ENCODE results near the gene ZFYVE26. TPM values are rescaled to one million over a fixed set of nuclear protein-coding genes. Genes with fewer than 3 reads are reported as not detected.

The ZFYVE26 gene
- total and polyA plus RNA-seq, 12 donors, result 6.6 to 33.6 (median 22.1) TPM

GRCh38 chr14:67738740-67739504 lies 77.5 kb downstream of the ZFYVE26 start:
- 52 to 55% (median 54%) methylated on average over 10 to 12 of the region's 12 CpGs for WGBS, 4 donors
- Histone ChIP-seq H3K27me3 (no peaks in the 10 kb centered on the region), H3K27ac (peak overlapping the region in 4 of 5 donors; percentile 24 to 86 (median 60)), H3K9me3 (replicated peaks in 1 of 3) (no peaks in the 10 kb centered on the region), H3K36me3 (replicated peaks in 1 of 2) (no peaks in the 10 kb centered on the region), H3K4me3 (no peak overlapping the region), H3K4me1 (replicated peaks in 1 of 2) (peaks cover 0 to 11% of the 10 kb centered on the region in 2 donors)
- intact Hi-C loops (cut with DNase I), result no loop called here
- TF ChIP-seq, protein P1, sequence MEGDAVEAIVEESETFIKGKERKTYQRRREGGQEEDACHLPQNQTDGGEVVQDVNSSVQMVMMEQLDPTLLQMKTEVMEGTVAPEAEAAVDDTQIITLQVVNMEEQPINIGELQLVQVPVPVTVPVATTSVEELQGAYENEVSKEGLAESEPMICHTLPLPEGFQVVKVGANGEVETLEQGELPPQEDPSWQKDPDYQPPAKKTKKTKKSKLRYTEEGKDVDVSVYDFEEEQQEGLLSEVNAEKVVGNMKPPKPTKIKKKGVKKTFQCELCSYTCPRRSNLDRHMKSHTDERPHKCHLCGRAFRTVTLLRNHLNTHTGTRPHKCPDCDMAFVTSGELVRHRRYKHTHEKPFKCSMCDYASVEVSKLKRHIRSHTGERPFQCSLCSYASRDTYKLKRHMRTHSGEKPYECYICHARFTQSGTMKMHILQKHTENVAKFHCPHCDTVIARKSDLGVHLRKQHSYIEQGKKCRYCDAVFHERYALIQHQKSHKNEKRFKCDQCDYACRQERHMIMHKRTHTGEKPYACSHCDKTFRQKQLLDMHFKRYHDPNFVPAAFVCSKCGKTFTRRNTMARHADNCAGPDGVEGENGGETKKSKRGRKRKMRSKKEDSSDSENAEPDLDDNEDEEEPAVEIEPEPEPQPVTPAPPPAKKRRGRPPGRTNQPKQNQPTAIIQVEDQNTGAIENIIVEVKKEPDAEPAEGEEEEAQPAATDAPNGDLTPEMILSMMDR (IDR thresholded peaks at IDR 0.05), result no peak
- TF ChIP-seq POLR2A (IDR thresholded peaks at IDR 0.05), result no peak
- peak; percentile 81 to 94 (median 91) for DNase-seq

DNA sequence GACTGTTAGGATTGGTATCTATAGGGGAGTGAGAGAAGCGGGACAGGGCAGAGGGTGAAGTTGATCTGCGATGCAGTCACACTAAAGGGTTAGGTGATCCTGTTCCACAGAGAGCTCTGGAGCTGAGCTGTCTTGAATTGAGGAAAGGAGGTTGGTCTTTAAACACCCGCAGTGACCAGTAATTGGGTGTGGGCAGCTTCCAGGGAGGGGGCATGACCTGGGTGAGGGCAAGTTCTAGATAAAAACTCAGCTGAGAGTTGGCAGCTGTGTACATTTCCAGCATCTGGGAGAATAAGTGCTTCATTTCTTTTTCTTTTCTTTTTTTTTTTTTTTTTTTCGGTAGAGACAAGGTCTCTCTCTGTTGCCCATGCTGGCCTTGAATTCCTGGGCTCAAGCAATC lies 79.6 kb downstream of the ZFYVE26 start:
- intact Hi-C loops (cut with DNase I), result no loop called here
- peak overlapping the region in 1 of 5 donors; percentile 15 for H3K27ac ChIP-seq
- no peaks in the 10 kb centered on the region for H3K9me3 ChIP-seq (replicated peaks in 1 of 3)
- peak in 3 of 7 donors; percentile 15 to 47 (median 19) for DNase-seq
- H3K4me3 ChIP-seq, result no peak overlapping the region
- peaks cover 0 to 11% of the 10 kb centered on the region in 2 donors for H3K4me1 ChIP-seq (replicated peaks in 1 of 2)
- WGBS, 4 donors, result 71 to 75% (median 72%) methylated on average over 4 of the region's 4 CpGs
- H3K36me3 ChIP-seq (replicated peaks in 1 of 2), result no peaks in the 10 kb centered on the region
- H3K27me3 ChIP-seq, result no peaks in the 10 kb centered on the region
- TF ChIP-seq POLR2A (IDR thresholded peaks at IDR 0.05), result no peak
- TF ChIP-seq, protein P1 (IDR thresholded peaks at IDR 0.05), result no peak

DNA sequence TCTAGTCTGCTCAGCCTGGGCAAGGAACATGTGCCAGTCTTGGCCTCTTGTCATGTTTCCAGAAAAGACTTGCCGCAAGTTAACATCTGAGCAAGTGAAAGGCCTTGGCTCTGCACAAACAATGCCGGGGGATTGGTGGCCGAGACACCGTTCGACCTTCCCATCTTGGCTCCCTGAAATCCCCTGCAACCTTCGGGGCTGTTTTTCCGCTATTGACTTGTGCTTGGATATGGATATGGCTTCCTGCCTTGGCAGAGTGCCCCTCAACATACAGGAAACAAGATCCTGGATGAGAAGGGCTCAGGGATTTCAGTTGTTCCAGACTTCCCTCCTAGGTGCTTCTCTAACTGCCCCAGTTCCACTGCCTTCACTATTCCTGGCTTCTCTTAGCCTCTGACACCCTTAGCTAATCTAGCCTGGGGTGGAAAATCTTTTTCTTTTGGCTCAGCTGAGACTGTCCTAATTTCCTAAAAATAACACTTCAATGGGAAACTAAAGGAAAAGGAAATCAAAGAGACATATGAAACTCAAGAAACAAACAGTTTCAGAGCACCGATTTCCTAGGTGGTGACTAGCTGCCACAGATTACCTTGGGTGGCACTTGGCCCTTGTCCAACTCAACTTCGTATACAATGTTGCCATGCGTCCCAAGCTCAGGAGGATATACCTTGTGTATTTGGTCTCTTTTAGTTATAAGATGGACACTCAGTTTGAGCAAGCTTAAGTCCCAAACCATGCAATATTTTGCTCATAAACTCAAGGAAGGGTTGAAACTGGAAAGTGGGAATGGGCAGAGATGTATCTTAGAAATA lies 80.8 kb downstream of the ZFYVE26 start:
- H3K27ac ChIP-seq, result no peak overlapping the region
- peak in 2 of 7 donors; percentile 13 to 24 for DNase-seq
- no peak overlapping the region for H3K4me3 ChIP-seq
- TF ChIP-seq POLR2A (IDR thresholded peaks at IDR 0.05), result no peak
- TF ChIP-seq, protein P1 (IDR thresholded peaks at IDR 0.05), result no peak
- peaks cover 0 to 11% of the 10 kb centered on the region in 2 donors for H3K4me1 ChIP-seq (replicated peaks in 1 of 2)
- H3K36me3 ChIP-seq (replicated peaks in 1 of 2), result no peaks in the 10 kb centered on the region
- WGBS, 4 donors, result 56 to 75% (median 66%) methylated on average over 10 of the region's 10 CpGs
- no peaks in the 10 kb centered on the region for H3K9me3 ChIP-seq (replicated peaks in 1 of 3)
- H3K27me3 ChIP-seq, result no peaks in the 10 kb centered on the region
- intact Hi-C loops (cut with DNase I), result no loop called here

- H3K4me1 ChIP-seq (replicated peaks in 1 of 2), result peaks cover 0 to 10% of the 10 kb centered on the region in 2 donors
- no peak for DNase-seq
- no peaks in the 10 kb centered on the region for H3K9me3 ChIP-seq (replicated peaks in 1 of 3)
- no peaks in the 10 kb centered on the region for H3K27me3 ChIP-seq
- TF ChIP-seq, protein P1 (IDR thresholded peaks at IDR 0.05), result no peak
- TF ChIP-seq POLR2A (IDR thresholded peaks at IDR 0.05), result no peak
- intact Hi-C loops (cut with DNase I), result no loop called here
- H3K4me3 ChIP-seq, result no peak overlapping the region
- no peaks in the 10 kb centered on the region for H3K36me3 ChIP-seq (replicated peaks in 1 of 2)
- H3K27ac ChIP-seq, result no peak overlapping the region
- WGBS, 4 donors, result 63 to 77% (median 77%) methylated on average over 3 of the region's 3 CpGs
Observed at GRCh38 chr14:67734675-67735074, 81.7 kb downstream of the ZFYVE26 start.
